MCF 10A (cell line): ENCODE measurements around the gene C19orf12. TPM values are rescaled to one million over a fixed set of nuclear protein-coding genes. Genes with fewer than 3 reads are reported as not detected.

Experiments used
- BruUV-seq: library from RNA; stranded (reverse); fragments of 400-500 nt; replicated peaks from 2 replicates; lab custom pipeline; 2021; lab: Mats Ljungman, UMichigan
- CTCF ChIA-PET: fragments of 300-600 bp; sonication (Branson Sonifier 250); formaldehyde crosslinking; extraction: SDS; loops from one replicate; lab custom pipeline; 2021; ENCODE audit warnings: antibody characterized with exemption, inconsistent platforms; lab: Yijun Ruan, JAX
- POLR2A ChIA-PET: fragments of 300-600, 350-650 bp; sonication (Branson Sonifier 250); formaldehyde crosslinking; extraction: SDS; loops from one replicate; lab custom pipeline; 2020; ENCODE audit warnings: antibody characterized with exemption, inconsistent platforms; lab: Yijun Ruan, JAX
- DNase-seq: peaks from one replicate; pipeline ENCODE4 v3.0.0-alpha.2; 2018; ENCODE audit not compliant: unreplicated experiment
- H3K27ac Mint-ChIP-seq: one replicate; pipeline ENCODE4 v1.8.0; 2022; ENCODE audit warnings: mild to moderate bottlenecking, low read depth, mixed read lengths; ENCODE audit not compliant: unreplicated experiment
- H3K27me3 Mint-ChIP-seq: one replicate; pipeline ENCODE4 v1.8.0; 2022; ENCODE audit warnings: mixed read lengths; ENCODE audit not compliant: insufficient read depth, unreplicated experiment
- H3K36me3 Mint-ChIP-seq: one replicate; pipeline ENCODE4 v1.8.0; 2022; ENCODE audit warnings: mild to moderate bottlenecking, moderate library complexity, mixed read lengths; ENCODE audit not compliant: insufficient read depth, unreplicated experiment
- H3K4me1 Mint-ChIP-seq: one replicate; pipeline ENCODE4 v1.8.0; 2022; ENCODE audit warnings: mixed read lengths; ENCODE audit not compliant: insufficient read depth, unreplicated experiment
- H3K4me3 Mint-ChIP-seq: one replicate; pipeline ENCODE4 v1.8.0; 2022; ENCODE audit warnings: mild to moderate bottlenecking, moderate library complexity, mixed read lengths; ENCODE audit not compliant: unreplicated experiment
- H3K9me3 Mint-ChIP-seq: one replicate; pipeline ENCODE4 v1.8.0; 2022; ENCODE audit warnings: mixed read lengths; ENCODE audit not compliant: unreplicated experiment
- intact Hi-C: fragments of 100-400 bp; cut with micrococcal nuclease; formaldehyde crosslinking; loops from 2 replicates; pipeline ENCODE4 v1.14.1; 2022
- total RNA-seq: library from RNA; stranded (reverse); gene quantifications from 2 replicates; pipeline ENCODE4 v1.2.3, GENCODE V29; 2022
- TF ChIP-seq, protein P1 (sequence below): fragments of 200-600 bp; IDR thresholded peaks from one replicate; pipeline ENCODE4 v1.8.0; 2022; ENCODE audit warnings: antibody characterized with exemption, mild to moderate bottlenecking; ENCODE audit not compliant: unreplicated experiment

Gene C19orf12
- total RNA-seq, 1 experiment from 2014 or later: 21.6 TPM

GRCh38 chr19:29695765-29696564, 19.1 kb downstream of the C19orf12 start:
- no peaks in the 10 kb centered on the region for H3K9me3 Mint-ChIP-seq
- H3K4me3 Mint-ChIP-seq: no peak overlapping the region
- no peaks in the 10 kb centered on the region for H3K36me3 Mint-ChIP-seq
- H3K4me1 Mint-ChIP-seq: no peaks in the 10 kb centered on the region
- ChIA-PET CTCF (interaction anchor here (0.7 to 0.8 kb wide), 2 partner anchors 66 to 830 kb away, joined by 4 to 5 read pairs; no protein-coding TSS in a partner anchor), POLR2A (no interaction called here)
- H3K27ac Mint-ChIP-seq: no peak overlapping the region
- no peaks in the 10 kb centered on the region for H3K27me3 Mint-ChIP-seq
- TF ChIP-seq, protein P1, sequence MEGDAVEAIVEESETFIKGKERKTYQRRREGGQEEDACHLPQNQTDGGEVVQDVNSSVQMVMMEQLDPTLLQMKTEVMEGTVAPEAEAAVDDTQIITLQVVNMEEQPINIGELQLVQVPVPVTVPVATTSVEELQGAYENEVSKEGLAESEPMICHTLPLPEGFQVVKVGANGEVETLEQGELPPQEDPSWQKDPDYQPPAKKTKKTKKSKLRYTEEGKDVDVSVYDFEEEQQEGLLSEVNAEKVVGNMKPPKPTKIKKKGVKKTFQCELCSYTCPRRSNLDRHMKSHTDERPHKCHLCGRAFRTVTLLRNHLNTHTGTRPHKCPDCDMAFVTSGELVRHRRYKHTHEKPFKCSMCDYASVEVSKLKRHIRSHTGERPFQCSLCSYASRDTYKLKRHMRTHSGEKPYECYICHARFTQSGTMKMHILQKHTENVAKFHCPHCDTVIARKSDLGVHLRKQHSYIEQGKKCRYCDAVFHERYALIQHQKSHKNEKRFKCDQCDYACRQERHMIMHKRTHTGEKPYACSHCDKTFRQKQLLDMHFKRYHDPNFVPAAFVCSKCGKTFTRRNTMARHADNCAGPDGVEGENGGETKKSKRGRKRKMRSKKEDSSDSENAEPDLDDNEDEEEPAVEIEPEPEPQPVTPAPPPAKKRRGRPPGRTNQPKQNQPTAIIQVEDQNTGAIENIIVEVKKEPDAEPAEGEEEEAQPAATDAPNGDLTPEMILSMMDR: no peak
- intact Hi-C loops: no loop called here
- no peak for DNase-seq
- BruUV-seq: no TSS peak

- no TSS peak for BruUV-seq
- ChIA-PET POLR2A (interaction anchor here (0.6 to 0.7 kb wide), 2 partner anchors 14 to 118 kb away, joined by 3 to 5 read pairs; no protein-coding TSS in a partner anchor), CTCF (interaction anchor here (0.6 to 3.0 kb wide), 14 partner anchors 9 to 458 kb away, joined by 3 to 14 read pairs (median 5); partner anchors contain the start of gene C19orf12)
- peak; percentile 70 for DNase-seq
- H3K27ac Mint-ChIP-seq: no peak overlapping the region
- H3K9me3 Mint-ChIP-seq: peaks cover under 1% of the 10 kb centered on the region
- H3K27me3 Mint-ChIP-seq: no peaks in the 10 kb centered on the region
- no peaks in the 10 kb centered on the region for H3K4me1 Mint-ChIP-seq
- no peak overlapping the region for H3K4me3 Mint-ChIP-seq
- TF ChIP-seq, protein P1: peak; percentile 66
- no peaks in the 10 kb centered on the region for H3K36me3 Mint-ChIP-seq
- intact Hi-C loops: loop anchor here (1.0 kb wide), 1 partner anchor 21 kb away; no protein-coding TSS in a partner anchor
These were observed 20.1 kb downstream of the C19orf12 start for GRCh38 chr19:29694669-29695627.

DNA sequence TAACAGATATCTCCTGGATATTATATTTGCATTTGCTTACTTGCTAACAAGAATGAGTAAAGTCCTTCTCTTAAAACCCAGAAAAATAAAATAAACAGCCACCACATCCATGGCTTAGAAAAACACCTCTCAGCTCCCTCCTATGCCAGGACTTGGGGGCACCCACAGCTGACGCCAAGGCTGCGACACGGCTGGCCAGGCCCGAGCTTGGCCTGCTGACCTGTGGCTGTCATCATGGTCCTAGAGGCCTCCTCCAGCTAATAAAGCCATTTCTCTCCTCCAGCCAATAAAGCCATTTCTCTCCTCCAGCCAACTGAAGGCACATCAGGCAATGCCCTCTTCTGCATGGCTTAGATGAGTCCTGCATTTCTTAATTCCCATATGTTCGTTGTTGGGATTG, 20.9 kb downstream of the C19orf12 start:
- Mint-ChIP-seq H3K27ac (no peak overlapping the region), H3K4me1 (no peaks in the 10 kb centered on the region), H3K9me3 (peaks cover 8% of the 10 kb centered on the region), H3K36me3 (peaks cover 7% of the 10 kb centered on the region), H3K27me3 (no peaks in the 10 kb centered on the region), H3K4me3 (no peak overlapping the region)
- DNase-seq: no peak
- TF ChIP-seq, protein P1: no peak
- ChIA-PET POLR2A (interaction anchor here (0.7 kb wide), 1 partner anchor 13 kb away, joined by 3 read pairs; no protein-coding TSS in a partner anchor), CTCF (interaction anchor here (0.6 to 3.0 kb wide), 13 partner anchors 9 to 457 kb away, joined by 3 to 14 read pairs (median 5); partner anchors contain the start of gene C19orf12)
- BruUV-seq: no TSS peak
- intact Hi-C loops: loop anchor here (1.0 kb wide), 1 partner anchor 22 kb away; no protein-coding TSS in a partner anchor
